PC-9 (cell line): Measurements from ENCODE around the gene CACNA1B. TPM values are rescaled to one million over a fixed set of nuclear protein-coding genes. Genes with fewer than 3 reads are reported as not detected.

Experiments used
- BruUV-seq: library from RNA; stranded (reverse); fragments of 400-500 nt; replicated peaks from 2 replicates; lab custom pipeline; 2021; lab: Mats Ljungman, UMichigan
- CTCF ChIA-PET: fragments of 300-600 bp; sonication (Branson Sonifier 250); formaldehyde crosslinking; loops from one replicate; lab custom pipeline; 2022; ENCODE audit warnings: antibody characterized with exemption; lab: Charles Lee
- POLR2A ChIA-PET: fragments of 300-600 bp; sonication (Branson Sonifier 250); formaldehyde crosslinking; loops from one replicate; lab custom pipeline; 2022; ENCODE audit warnings: antibody characterized with exemption; ENCODE audit not compliant: unreplicated experiment; lab: Charles Lee
- DNase-seq, 2 experiments: peaks; one replicate each; pipeline versions ENCODE4 v3.0.0 to v3.0.0-alpha.2; 2015 to 2022; ENCODE audit warnings: mixed read lengths in 1 of 2
- H2AFZ ChIP-seq: fragments of 200-600 bp; sonication (generic); 2 replicates; pipeline ENCODE4 v1.8.1; 2017; ENCODE audit warnings: antibody characterized with exemption
- H3F3A ChIP-seq: fragments of 200-600 bp; sonication (generic); 2 replicates; pipeline ENCODE4 v1.8.1; 2017; ENCODE audit warnings: antibody characterized with exemption, mild to moderate bottlenecking, low read depth; ENCODE audit not compliant: insufficient read depth
- H3K27ac ChIP-seq: fragments of 200-600 bp; sonication (generic); 2 replicates; pipeline ENCODE4 v1.6.1; 2016; ENCODE audit warnings: mixed run types
- H3K27me3 ChIP-seq: fragments of 200-600 bp; sonication (generic); 2 replicates; pipeline ENCODE4 v1.6.1; 2016; ENCODE audit warnings: low read depth, mixed run types; ENCODE audit not compliant: insufficient read depth
- H3K36me3 ChIP-seq: fragments of 200-600 bp; sonication (generic); 2 replicates; pipeline ENCODE4 v1.6.1; 2016; ENCODE audit warnings: low read depth, mixed run types
- H3K4me1 ChIP-seq: fragments of 200-600 bp; sonication (generic); replicated peaks from 2 replicates; pipeline ENCODE4 v1.6.1; 2016; ENCODE audit warnings: mixed run types; ENCODE audit not compliant: insufficient read depth
- H3K4me2 ChIP-seq: fragments of 200-600 bp; sonication (generic); 2 replicates; pipeline ENCODE4 v1.6.1; 2017; ENCODE audit warnings: mixed run types
- H3K4me3 ChIP-seq: fragments of 200-600 bp; sonication (generic); 2 replicates; pipeline ENCODE4 v1.6.1; 2016; ENCODE audit warnings: mixed run types
- H3K79me2 ChIP-seq: fragments of 200-600 bp; sonication (generic); 2 replicates; pipeline ENCODE4 v1.6.1; 2017; ENCODE audit warnings: low read depth, mixed run types
- H3K9me2 ChIP-seq: fragments of 200-600 bp; sonication (generic); 2 replicates; pipeline ENCODE4 v1.8.1; 2017; ENCODE audit warnings: mild to moderate bottlenecking; ENCODE audit not compliant: insufficient read depth
- H3K9me3 ChIP-seq: fragments of 200-600 bp; sonication (generic); 2 replicates; pipeline ENCODE4 v1.8.1; 2016; ENCODE audit warnings: low read depth; ENCODE audit not compliant: insufficient read depth
- H4K20me1 ChIP-seq: fragments of 200-600 bp; sonication (generic); 2 replicates; pipeline ENCODE4 v1.8.1; 2017; ENCODE audit not compliant: insufficient read depth
- EZH2 ChIP-seq: fragments of 200-600 bp; sonication (generic); IDR thresholded peaks from 2 replicates; pipeline ENCODE4 v1.8.0; 2017; ENCODE audit warnings: antibody characterized with exemption, low read depth
- intact Hi-C: fragments of 100-400 bp; cut with micrococcal nuclease; formaldehyde crosslinking; loops from one replicate; pipeline ENCODE4 v1.10.0; 2022; ENCODE audit not compliant: unreplicated experiment
- total RNA-seq: library from RNA; stranded (reverse); gene quantifications from 2 replicates; pipeline ENCODE4 v1.2.3, GENCODE V29; 2021
- TF ChIP-seq, protein P1 (sequence below): fragments of 200-600 bp; sonication (generic); conservative IDR thresholded peaks from 2 replicates; pipeline ENCODE4 v1.6.1; 2017; ENCODE audit warnings: mixed run types, antibody characterized with exemption, mild to moderate bottlenecking, moderate library complexity

CACNA1B gene
- total RNA-seq, 1 experiment from 2014 or later, result not detected

DNA sequence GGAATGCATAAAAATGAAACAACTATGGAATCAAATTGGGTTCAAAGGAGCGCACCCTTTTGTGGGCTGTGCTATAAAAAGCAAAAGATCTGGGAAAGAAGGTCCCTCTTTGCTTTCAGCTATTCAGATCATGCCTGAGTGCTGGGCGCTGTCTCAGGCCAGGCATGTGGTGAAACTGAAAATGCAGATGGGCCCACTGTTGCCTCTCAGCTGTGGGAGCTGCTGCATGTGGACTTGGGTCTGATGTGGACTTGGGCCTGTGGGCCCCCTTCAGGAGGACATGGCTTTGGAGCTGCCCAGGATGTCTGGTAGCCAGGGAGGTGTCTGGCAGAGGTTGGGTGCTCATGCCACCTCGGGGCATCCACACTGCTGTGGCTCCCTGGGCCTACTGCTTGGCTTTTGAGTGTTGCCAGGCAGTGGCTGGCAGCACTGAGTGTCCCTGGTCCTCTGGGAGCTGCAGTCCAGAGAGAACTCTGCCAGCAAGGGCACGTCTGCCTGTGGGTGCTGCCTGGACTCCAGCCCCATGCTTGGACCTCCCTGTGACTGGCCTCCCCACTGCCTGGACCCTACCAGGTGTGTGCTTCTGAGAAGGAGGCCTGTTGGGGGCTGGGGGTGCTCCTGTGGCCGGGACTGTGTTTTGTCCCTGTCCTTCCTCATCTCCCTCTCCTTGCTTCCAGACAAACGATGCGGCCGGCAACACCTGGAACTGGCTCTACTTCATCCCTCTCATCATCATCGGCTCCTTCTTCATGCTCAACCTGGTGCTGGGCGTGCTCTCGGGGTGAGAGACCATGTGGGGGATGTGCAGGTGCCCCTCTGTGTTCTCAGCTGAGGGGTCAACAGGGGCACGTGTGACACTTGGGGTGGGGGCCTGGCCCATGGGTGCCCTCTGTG lies 74.3 kb downstream of the CACNA1B start:
- Histone ChIP-seq H3K27me3 (peaks cover 64% of the 10 kb centered on the region), H3K9me3 (peaks cover 3% of the 10 kb centered on the region; the same call in 1 of the 2 replicates), H3F3A (no peaks in the 10 kb centered on the region), H3K9me2 (no peaks in the 10 kb centered on the region), H3K4me3 (no peak overlapping the region), H3K4me1 (no peaks in the 10 kb centered on the region), H3K4me2 (no peak overlapping the region), H3K27ac (no peak overlapping the region), H4K20me1 (no peaks in the 10 kb centered on the region), H3K79me2 (no peaks in the 10 kb centered on the region), H2AFZ (no peak overlapping the region), H3K36me3 (no peaks in the 10 kb centered on the region)
- ChIA-PET POLR2A (no interaction called here), CTCF (no interaction called here)
- BruUV-seq, result no TSS peak
- no peak for DNase-seq
- TF ChIP-seq, protein P1, sequence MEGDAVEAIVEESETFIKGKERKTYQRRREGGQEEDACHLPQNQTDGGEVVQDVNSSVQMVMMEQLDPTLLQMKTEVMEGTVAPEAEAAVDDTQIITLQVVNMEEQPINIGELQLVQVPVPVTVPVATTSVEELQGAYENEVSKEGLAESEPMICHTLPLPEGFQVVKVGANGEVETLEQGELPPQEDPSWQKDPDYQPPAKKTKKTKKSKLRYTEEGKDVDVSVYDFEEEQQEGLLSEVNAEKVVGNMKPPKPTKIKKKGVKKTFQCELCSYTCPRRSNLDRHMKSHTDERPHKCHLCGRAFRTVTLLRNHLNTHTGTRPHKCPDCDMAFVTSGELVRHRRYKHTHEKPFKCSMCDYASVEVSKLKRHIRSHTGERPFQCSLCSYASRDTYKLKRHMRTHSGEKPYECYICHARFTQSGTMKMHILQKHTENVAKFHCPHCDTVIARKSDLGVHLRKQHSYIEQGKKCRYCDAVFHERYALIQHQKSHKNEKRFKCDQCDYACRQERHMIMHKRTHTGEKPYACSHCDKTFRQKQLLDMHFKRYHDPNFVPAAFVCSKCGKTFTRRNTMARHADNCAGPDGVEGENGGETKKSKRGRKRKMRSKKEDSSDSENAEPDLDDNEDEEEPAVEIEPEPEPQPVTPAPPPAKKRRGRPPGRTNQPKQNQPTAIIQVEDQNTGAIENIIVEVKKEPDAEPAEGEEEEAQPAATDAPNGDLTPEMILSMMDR, result no peak
- TF ChIP-seq EZH2, result no peak
- intact Hi-C loops, result no loop called here

DNA sequence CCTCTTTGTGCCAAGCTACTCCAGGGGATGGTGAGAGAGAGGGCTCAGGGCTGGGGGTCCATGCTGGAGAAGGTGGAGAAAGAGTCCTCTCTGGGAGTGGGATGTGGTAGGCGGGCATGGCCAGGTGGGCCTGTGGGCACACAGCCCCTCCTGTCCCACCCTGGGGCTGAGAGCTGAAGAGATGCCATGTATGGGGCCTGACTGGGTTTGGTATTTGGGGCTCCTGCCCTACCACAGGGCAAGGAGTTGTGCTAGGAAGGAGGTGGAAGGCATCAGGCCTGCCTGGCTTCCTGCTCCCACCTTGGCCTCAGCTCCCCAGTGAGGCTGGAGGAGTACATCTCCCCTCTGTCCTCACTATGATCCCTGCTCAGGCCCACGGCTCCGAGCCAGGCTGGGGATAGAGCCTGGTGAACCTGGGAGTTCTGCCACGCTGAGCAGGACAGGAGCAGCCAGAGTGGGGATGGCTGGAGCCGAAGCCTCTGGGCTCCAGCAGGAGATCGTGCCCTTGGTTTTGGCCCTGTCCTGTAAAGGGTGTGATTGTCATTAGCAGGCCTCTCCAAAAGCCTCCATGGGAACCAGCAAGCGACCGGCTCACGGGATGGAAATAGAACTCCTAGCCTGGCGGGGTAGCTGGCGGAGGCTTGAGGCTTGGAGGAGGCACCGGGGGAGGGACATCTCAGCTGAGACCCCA lies 75.5 kb downstream of the CACNA1B start:
- Histone ChIP-seq H3K27ac (no peak overlapping the region), H3F3A (no peaks in the 10 kb centered on the region), H2AFZ (no peak overlapping the region), H3K36me3 (no peaks in the 10 kb centered on the region), H3K79me2 (no peaks in the 10 kb centered on the region), H3K4me3 (no peak overlapping the region), H3K4me1 (no peaks in the 10 kb centered on the region), H4K20me1 (no peaks in the 10 kb centered on the region), H3K4me2 (no peak overlapping the region), H3K9me2 (no peaks in the 10 kb centered on the region), H3K27me3 (peaks cover 76% of the 10 kb centered on the region), H3K9me3 (no peaks in the 10 kb centered on the region)
- CTCF ChIA-PET, result no interaction called here
- POLR2A ChIA-PET, result no interaction called here
- intact Hi-C loops, result no loop called here
- DNase-seq, result no peak
- no TSS peak for BruUV-seq
- TF ChIP-seq, protein P1, result no peak
- no peak for TF ChIP-seq EZH2

DNA sequence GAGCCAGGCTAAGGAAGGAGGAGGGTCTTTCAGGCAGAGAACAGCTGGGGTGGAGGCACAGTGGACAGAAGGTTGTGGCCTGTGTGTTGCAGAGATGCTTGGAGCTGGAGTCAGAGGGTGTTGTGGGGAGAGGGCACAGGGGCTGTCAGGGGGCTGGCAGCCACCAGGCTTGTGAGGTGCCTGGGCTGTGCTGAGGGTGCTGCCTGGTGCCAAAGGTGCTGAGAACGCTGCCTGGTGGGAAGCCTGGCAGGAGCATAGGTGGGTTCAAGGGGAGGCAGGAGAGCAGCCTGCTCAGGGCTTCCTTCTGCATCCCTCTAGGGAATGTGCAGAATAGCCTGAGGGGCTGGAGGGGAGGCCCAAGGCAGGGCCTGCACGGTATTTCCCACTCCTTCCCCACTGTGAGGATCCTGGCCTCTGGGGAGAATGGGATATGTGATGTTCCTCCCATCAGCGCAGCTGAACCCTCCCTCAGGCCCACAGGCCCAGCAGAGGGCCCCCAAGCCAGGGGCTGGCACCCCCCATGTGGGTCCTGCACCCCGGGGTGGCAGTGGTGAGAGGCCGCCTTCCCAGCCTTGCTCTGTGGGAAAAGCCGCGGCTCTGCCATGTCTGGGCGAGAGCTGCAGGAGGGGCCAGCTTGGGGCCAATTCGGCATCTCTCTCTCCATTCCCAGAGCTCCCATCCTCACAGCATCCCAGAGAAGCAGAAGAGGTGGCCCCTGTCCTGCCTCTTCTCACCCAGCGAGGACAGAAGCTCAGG lies 76.3 kb downstream of the CACNA1B start:
- BruUV-seq, result no TSS peak
- peaks cover 83% of the 10 kb centered on the region for H3K27me3 ChIP-seq
- DNase-seq, result no peak
- intact Hi-C loops, result no loop called here
- H3K79me2 ChIP-seq, result no peaks in the 10 kb centered on the region
- no peaks in the 10 kb centered on the region for H3K4me1 ChIP-seq
- TF ChIP-seq EZH2, result no peak
- TF ChIP-seq, protein P1, result no peak
- no peak overlapping the region for H2AFZ ChIP-seq
- H3K4me2 ChIP-seq, result no peak overlapping the region
- H3F3A ChIP-seq, result no peaks in the 10 kb centered on the region
- H3K9me3 ChIP-seq, result no peaks in the 10 kb centered on the region
- no peaks in the 10 kb centered on the region for H3K9me2 ChIP-seq
- ChIA-PET CTCF (no interaction called here), POLR2A (no interaction called here)
- no peaks in the 10 kb centered on the region for H4K20me1 ChIP-seq
- H3K36me3 ChIP-seq, result no peaks in the 10 kb centered on the region
- no peak overlapping the region for H3K4me3 ChIP-seq
- H3K27ac ChIP-seq, result no peak overlapping the region
